Measurements from ENCODE around the gene SPATA2L. TPM values are rescaled to one million over a fixed set of nuclear protein-coding genes. Genes with fewer than 3 reads are reported as not detected.
A peak's percentile ranks its signal among the peaks of the same experiment; 100 is the strongest.
"Not testable (repeated sequence)": the region's sequence is repeated elsewhere in the genome, so short reads cannot be mapped to it uniquely, and the experiment has no call there.

SPATA2L gene
- total RNA-seq, 1 donor from 2014 or later, result 12.1 TPM

- Histone ChIP-seq H3K36me3 (ENCODE audit: control insufficient read depth, insufficient read depth, low read length) (no peaks in the 10 kb centered on the region), H3K27me3 (ENCODE audit: control insufficient read depth, insufficient read depth, low read length) (no peaks in the 10 kb centered on the region), H3K4me3 (ENCODE audit: low read depth, low read length) (no peak overlapping the region)
- no peak for TF ChIP-seq CTCF (IDR thresholded peaks at IDR 0.05; ENCODE audit: insufficient read depth, low read length, severe bottlenecking)
- FAIRE-seq, result no peak
- no peak for DNase-seq (ENCODE audit: low read depth)
Observed at GRCh38 chr16:89706518-89707260, 5.2 kb upstream of the SPATA2L start.

GRCh38 chr16:89705006-89705405 lies 3.5 kb upstream of the SPATA2L start:
- H3K4me3 ChIP-seq (ENCODE audit: low read depth, low read length), result no peak overlapping the region
- H3K36me3 ChIP-seq (ENCODE audit: control insufficient read depth, insufficient read depth, low read length), result no peaks in the 10 kb centered on the region
- no peak for TF ChIP-seq CTCF (IDR thresholded peaks at IDR 0.05; ENCODE audit: insufficient read depth, low read length, severe bottlenecking)
- H3K27me3 ChIP-seq (ENCODE audit: control insufficient read depth, insufficient read depth, low read length), result no peaks in the 10 kb centered on the region
- FAIRE-seq (no peak), DNase-seq (ENCODE audit: low read depth) (no peak)

GRCh38 chr16:89704281-89704680 lies 2.8 kb upstream of the SPATA2L start:
- Histone ChIP-seq H3K4me3 (ENCODE audit: low read depth, low read length) (no peak overlapping the region), H3K27me3 (ENCODE audit: control insufficient read depth, insufficient read depth, low read length) (no peaks in the 10 kb centered on the region), H3K36me3 (ENCODE audit: control insufficient read depth, insufficient read depth, low read length) (peaks cover 2% of the 10 kb centered on the region)
- no peak for DNase-seq (ENCODE audit: low read depth)
- FAIRE-seq, result no peak
- no peak for TF ChIP-seq CTCF (IDR thresholded peaks at IDR 0.05; ENCODE audit: insufficient read depth, low read length, severe bottlenecking)

GRCh38 chr16:89700649-89701424 lies 668 bp downstream of the SPATA2L start:
- peak; percentile 53 for DNase-seq (ENCODE audit: low read depth)
- TF ChIP-seq CTCF (IDR thresholded peaks at IDR 0.05; ENCODE audit: insufficient read depth, low read length, severe bottlenecking), result peak; percentile 57
- Histone ChIP-seq H3K27me3 (ENCODE audit: control insufficient read depth, insufficient read depth, low read length) (no peaks in the 10 kb centered on the region), H3K4me3 (ENCODE audit: low read depth, low read length) (peak overlapping the region; percentile 79), H3K36me3 (ENCODE audit: control insufficient read depth, insufficient read depth, low read length) (peaks cover 4% of the 10 kb centered on the region)
- no peak for FAIRE-seq

- FAIRE-seq, result no peak
Observed at GRCh38 chr16:89700100-89700648, 1.3 kb downstream of the SPATA2L start.

GRCh38 chr16:89699629-89700099 lies 1.8 kb downstream of the SPATA2L start:
- H3K4me3 ChIP-seq (ENCODE audit: low read depth, low read length); H3K27me3 ChIP-seq (ENCODE audit: control insufficient read depth, insufficient read depth, low read length); DNase-seq (ENCODE audit: low read depth); FAIRE-seq; H3K36me3 ChIP-seq (ENCODE audit: control insufficient read depth, insufficient read depth, low read length): not testable (repeated sequence)

More at GRCh38 chr16:89700100-89700648, 1.3 kb downstream of the SPATA2L start:
- DNase-seq (ENCODE audit: low read depth), result peak; percentile 94
- Histone ChIP-seq H3K36me3 (ENCODE audit: control insufficient read depth, insufficient read depth, low read length) (peaks cover 8% of the 10 kb centered on the region), H3K4me3 (ENCODE audit: low read depth, low read length) (peak overlapping the region; percentile 79), H3K27me3 (ENCODE audit: control insufficient read depth, insufficient read depth, low read length) (no peaks in the 10 kb centered on the region)
- peak; percentile 84 for TF ChIP-seq CTCF (IDR thresholded peaks at IDR 0.05; ENCODE audit: insufficient read depth, low read length, severe bottlenecking)

- H3K36me3 ChIP-seq (ENCODE audit: control insufficient read depth, insufficient read depth, low read length), result peaks cover 16% of the 10 kb centered on the region
- not testable (repeated sequence) for H3K4me3 ChIP-seq (ENCODE audit: low read depth, low read length); H3K27me3 ChIP-seq (ENCODE audit: control insufficient read depth, insufficient read depth, low read length); FAIRE-seq; DNase-seq (ENCODE audit: low read depth)
Observed at GRCh38 chr16:89698717-89699116, 2.8 kb downstream of the SPATA2L start.
